Ovary (tissue), 3 donors: ENCODE results near the gene MAP1S.

Source experiments
- CTCF ChIP-seq, 3 donors: fragments of 450-650 bp in 2 of 3; fragments of 200-600 bp in 1 of 3; IDR thresholded peaks; one replicate each; pipeline versions ENCODE4 v1.5.1 to v1.8.0; 2016 to 2022; ENCODE audit warnings: antibody characterized with exemption in 3 of 3, mild to moderate bottlenecking in 1 of 3
- POLR2A ChIP-seq: fragments of 450-650 bp; IDR thresholded peaks from one replicate; pipeline ENCODE4 v1.6.1; 2017; ENCODE audit warnings: antibody characterized with exemption, mild to moderate bottlenecking, moderate library complexity
- donor health status: DM: no; HTN: no; CAD: no.

GRCh38 chr19:17695198-17695597 is 24.1 kb upstream of the MAP1S start:
- TF ChIP-seq CTCF (IDR thresholded peaks at IDR 0.05) (no peak), POLR2A (no peak)
